Measurements from ENCODE around the gene EOMES.

Gene EOMES

GRCh38 chr3:27681249-27681748, 40.8 kb downstream of the EOMES start:
- peak in 1 of 2 donors; percentile 15 for DNase-seq (ENCODE audit: low read depth in 2 of 2)

- DNase-seq (ENCODE audit: low read depth in 2 of 2) = no peak
These were observed 41.4 kb downstream of the EOMES start for GRCh38 chr3:27680517-27681246.

DNA sequence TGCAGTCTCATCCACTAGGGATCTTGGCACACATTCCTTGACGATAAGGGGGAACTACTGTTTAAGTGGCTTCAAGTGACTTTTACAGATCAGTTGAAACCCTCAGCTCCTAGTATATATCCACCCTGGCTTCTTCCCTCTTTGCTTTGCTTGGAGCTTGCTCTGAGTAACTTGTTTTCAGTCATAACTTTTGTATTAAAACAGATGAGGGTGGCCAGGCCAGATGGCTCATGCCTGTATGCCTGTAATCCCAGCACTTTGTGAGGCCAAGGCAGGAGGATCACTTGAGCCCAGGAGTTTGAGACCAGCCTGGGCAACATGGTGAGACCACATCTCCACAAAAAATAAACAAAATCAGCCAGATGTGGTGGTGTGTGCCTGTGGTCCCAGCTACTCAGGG, 42.4 kb downstream of the EOMES start:
- DNase-seq (ENCODE audit: low read depth in 2 of 2) = no peak

GRCh38 chr3:27678234-27678633, 43.9 kb downstream of the EOMES start:
- DNase-seq (ENCODE audit: low read depth in 2 of 2) = no peak

- no peak for DNase-seq (ENCODE audit: low read depth in 2 of 2)
These were observed 44.6 kb downstream of the EOMES start for GRCh38 chr3:27677565-27677964.

GRCh38 chr3:27675287-27675686, 46.8 kb downstream of the EOMES start:
- DNase-seq (ENCODE audit: low read depth in 2 of 2) = no peak

DNA sequence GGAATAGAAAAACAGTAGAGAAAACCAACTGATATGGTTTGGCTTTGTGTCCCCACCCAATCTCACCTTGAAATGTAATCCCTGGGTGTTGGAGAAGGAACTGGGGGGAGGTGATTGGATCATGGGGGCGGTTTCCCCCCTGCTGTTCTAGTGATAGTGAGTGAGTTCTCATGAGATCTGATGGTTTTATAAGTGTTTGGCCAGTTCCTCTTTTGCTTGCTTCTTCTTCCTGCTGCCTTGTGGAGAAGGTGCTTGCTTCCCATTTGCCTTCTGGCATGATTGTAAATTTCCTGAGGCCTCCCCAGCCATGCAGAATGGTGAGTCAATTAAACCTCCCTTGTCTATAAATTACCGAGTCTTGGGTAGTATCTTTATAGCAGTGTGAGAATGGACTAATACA, 48.4 kb downstream of the EOMES start:
- DNase-seq (ENCODE audit: low read depth in 2 of 2) = no peak

- DNase-seq (ENCODE audit: low read depth in 2 of 2) = no peak
These were observed 51.0 kb downstream of the EOMES start for GRCh38 chr3:27671101-27671500.

DNA sequence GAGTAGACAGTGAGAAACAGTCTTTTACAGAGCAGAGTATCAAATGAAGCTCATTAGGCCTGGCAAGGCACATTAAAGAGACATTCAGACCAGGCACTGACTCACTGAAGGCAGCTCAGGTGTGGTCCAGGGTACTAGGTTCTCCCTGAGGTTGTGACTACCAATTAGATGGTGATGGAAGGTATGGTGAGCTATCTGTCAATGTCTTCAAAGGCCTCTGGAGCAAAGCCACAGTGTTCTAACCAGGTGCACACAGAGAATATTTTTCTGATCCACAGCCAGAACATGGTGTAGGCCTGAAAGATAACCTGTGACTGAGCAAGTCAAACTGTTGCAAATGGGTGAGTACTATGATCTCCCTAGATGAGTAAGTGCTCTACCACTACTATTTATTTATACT, 51.5 kb downstream of the EOMES start:
- DNase-seq (ENCODE audit: low read depth in 2 of 2) = no peak

- DNase-seq (ENCODE audit: low read depth in 2 of 2) = no peak
These were observed 52.5 kb downstream of the EOMES start for GRCh38 chr3:27669591-27669990.

GRCh38 chr3:27667751-27668150, 54.4 kb downstream of the EOMES start:
- DNase-seq (ENCODE audit: low read depth in 2 of 2) = no peak

GRCh38 chr3:27666708-27667107, 55.4 kb downstream of the EOMES start:
- DNase-seq (ENCODE audit: low read depth in 2 of 2) = no peak

DNA sequence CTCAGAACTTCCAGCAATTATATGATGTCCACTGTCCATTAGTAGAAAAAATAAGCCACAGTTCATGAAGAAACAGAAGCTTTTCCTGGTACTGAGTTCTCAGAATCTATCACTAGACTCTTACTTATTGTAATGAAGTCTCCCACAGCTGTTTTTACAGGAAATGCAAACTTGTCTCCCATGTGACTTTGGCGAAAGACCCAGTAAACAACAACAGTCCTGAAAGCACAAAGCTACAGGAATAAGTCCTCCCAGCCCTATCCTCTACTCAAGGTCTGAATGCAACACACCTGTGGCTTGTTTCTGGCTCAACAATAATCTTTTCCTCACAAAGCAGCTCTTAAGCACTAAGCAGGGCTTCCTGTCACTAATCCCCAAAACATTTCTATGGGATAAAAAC, 55.9 kb downstream of the EOMES start:
- DNase-seq (ENCODE audit: low read depth in 2 of 2) = no peak
